HG03520 (cell line): Measurements from ENCODE around the gene BCAP31.

Experiments
- ATAC-seq: cut with Tn5 transposase; IDR thresholded peaks from one replicate; pipeline ENCODE4 v1.9.1; 2021; ENCODE audit warnings: mild to moderate bottlenecking, moderate library complexity; ENCODE audit not compliant: unreplicated experiment

BCAP31 gene

GRCh38 chrX:153662266-153662665, 61.9 kb downstream of the BCAP31 start:
- no peak for ATAC-seq

- no peak for ATAC-seq
Measured at GRCh38 chrX:153659268-153659667, 64.9 kb downstream of the BCAP31 start.

GRCh38 chrX:153657161-153657560, 67.0 kb downstream of the BCAP31 start:
- no peak for ATAC-seq

- no peak for ATAC-seq
Measured at GRCh38 chrX:153653556-153653955, 70.6 kb downstream of the BCAP31 start.

GRCh38 chrX:153651540-153652079, 72.6 kb downstream of the BCAP31 start:
- ATAC-seq, result no peak

GRCh38 chrX:153650959-153651358, 73.2 kb downstream of the BCAP31 start:
- no peak for ATAC-seq
